ENCODE results near the gene ETS1.

Gene ETS1

GRCh38 chr11:128421577-128422330, 165.6 kb downstream of the ETS1 start:
- DNase-seq: no peak

GRCh38 chr11:128420951-128421350, 166.4 kb downstream of the ETS1 start:
- DNase-seq: no peak

GRCh38 chr11:128420265-128420664, 167.1 kb downstream of the ETS1 start:
- no peak for DNase-seq

GRCh38 chr11:128419012-128419767, 168.2 kb downstream of the ETS1 start:
- DNase-seq: no peak

- DNase-seq: no peak
Observed at GRCh38 chr11:128417607-128418324, 169.6 kb downstream of the ETS1 start.

- DNase-seq: no peak
Observed at GRCh38 chr11:128416976-128417375, 170.4 kb downstream of the ETS1 start.

- DNase-seq: no peak
Observed at GRCh38 chr11:128415539-128415938, 171.8 kb downstream of the ETS1 start.

- no peak for DNase-seq
Observed at GRCh38 chr11:128412847-128413791, 174.2 kb downstream of the ETS1 start.

- no peak for DNase-seq
Observed at GRCh38 chr11:128411812-128412211, 175.5 kb downstream of the ETS1 start.

- no peak for DNase-seq
Observed at GRCh38 chr11:128411150-128411549, 176.2 kb downstream of the ETS1 start.

GRCh38 chr11:128409476-128409875, 177.9 kb downstream of the ETS1 start:
- DNase-seq: no peak
